ENCODE measurements around the gene FA2H.

DNA sequence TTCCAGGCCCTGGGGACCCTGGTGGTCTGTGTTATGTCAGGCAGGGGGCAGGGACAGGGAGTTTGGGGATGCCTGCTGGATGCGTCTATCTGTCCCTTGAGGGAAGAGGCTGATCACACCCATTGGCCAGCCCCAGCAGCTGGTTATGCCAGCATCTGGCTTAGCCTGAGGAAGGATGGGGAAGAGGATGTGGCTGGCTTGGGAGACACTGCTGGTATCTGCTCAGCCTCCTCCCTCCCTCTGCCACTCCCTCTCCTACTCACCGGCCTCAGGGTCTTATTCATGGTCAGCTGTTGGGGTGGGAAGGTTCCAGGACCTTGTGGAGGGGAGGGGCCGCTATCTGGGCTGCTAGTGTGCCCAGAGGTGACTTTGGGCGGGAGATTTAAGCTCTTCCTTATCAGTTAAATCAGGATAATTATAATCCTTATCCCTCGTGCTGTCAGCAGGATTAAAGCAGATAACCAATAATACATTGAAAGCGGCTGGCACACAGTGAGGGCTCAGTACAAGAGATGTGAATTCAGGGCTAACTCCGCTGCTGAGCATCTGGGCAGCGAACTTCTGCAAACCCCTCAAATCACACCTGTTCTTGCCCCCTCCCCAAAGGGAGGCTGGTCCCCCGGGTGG is 38.0 kb downstream of the FA2H start:
- TF ChIP-seq, protein P1, sequence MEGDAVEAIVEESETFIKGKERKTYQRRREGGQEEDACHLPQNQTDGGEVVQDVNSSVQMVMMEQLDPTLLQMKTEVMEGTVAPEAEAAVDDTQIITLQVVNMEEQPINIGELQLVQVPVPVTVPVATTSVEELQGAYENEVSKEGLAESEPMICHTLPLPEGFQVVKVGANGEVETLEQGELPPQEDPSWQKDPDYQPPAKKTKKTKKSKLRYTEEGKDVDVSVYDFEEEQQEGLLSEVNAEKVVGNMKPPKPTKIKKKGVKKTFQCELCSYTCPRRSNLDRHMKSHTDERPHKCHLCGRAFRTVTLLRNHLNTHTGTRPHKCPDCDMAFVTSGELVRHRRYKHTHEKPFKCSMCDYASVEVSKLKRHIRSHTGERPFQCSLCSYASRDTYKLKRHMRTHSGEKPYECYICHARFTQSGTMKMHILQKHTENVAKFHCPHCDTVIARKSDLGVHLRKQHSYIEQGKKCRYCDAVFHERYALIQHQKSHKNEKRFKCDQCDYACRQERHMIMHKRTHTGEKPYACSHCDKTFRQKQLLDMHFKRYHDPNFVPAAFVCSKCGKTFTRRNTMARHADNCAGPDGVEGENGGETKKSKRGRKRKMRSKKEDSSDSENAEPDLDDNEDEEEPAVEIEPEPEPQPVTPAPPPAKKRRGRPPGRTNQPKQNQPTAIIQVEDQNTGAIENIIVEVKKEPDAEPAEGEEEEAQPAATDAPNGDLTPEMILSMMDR (IDR thresholded peaks at IDR 0.05), result no peak
- no peak for TF ChIP-seq ZFX (IDR thresholded peaks at IDR 0.05; ENCODE audit: borderline replicate concordance)
